ENCODE measurements around the gene COL23A1. TPM values are rescaled to one million over a fixed set of nuclear protein-coding genes. Genes with fewer than 3 reads are reported as not detected.

COL23A1 gene
- total RNA-seq, 1 experiment from 2014 or later = not detected

GRCh38 chr5:178606269-178606668 lies 16.1 kb upstream of the COL23A1 start:
- H3K27ac ChIP-seq (ENCODE audit: low read depth, low read length, poor library complexity, severe bottlenecking) = no peak overlapping the region
- CTCF ChIA-PET = no interaction called here
- no peak for DNase-seq (ENCODE audit: low spot score)
- POLR2A ChIA-PET (ENCODE audit: low non-redundant PET) = no interaction called here
- H3K4me3 ChIP-seq (ENCODE audit: low read depth, low read length, poor library complexity, severe bottlenecking) = no peak overlapping the region
- intact Hi-C loops (cut with micrococcal nuclease; ENCODE audit: unreplicated experiment) = no loop called here
- peaks cover 78% of the 10 kb centered on the region for H3K36me3 ChIP-seq (ENCODE audit: insufficient read depth, low read length, poor library complexity, severe bottlenecking)
- TF ChIP-seq EZH2 (IDR thresholded peaks at IDR 0.05; ENCODE audit: borderline replicate concordance, low read depth, low read length, poor library complexity, severe bottlenecking) (no peak), CTCF (conservative IDR thresholded peaks at IDR 0.05; ENCODE audit: low read depth, low read length) (no peak)
- no peaks in the 10 kb centered on the region for H3K27me3 ChIP-seq (replicated peaks; ENCODE audit: insufficient read depth, low read depth, low read length, poor library complexity)
- H3K9me3 ChIP-seq (ENCODE audit: low read depth, low read length, poor library complexity, severe bottlenecking) = no peaks in the 10 kb centered on the region
- H3K4me1 ChIP-seq (ENCODE audit: insufficient read depth, low read length, poor library complexity, severe bottlenecking) = no peaks in the 10 kb centered on the region
- no TSS peak for BruUV-seq (replicated peaks)

- no peaks in the 10 kb centered on the region for H3K9me3 ChIP-seq (ENCODE audit: low read depth, low read length, poor library complexity, severe bottlenecking)
- H3K27me3 ChIP-seq (replicated peaks; ENCODE audit: insufficient read depth, low read depth, low read length, poor library complexity) = no peaks in the 10 kb centered on the region
- no TSS peak for BruUV-seq (replicated peaks)
- no peak overlapping the region for H3K4me3 ChIP-seq (ENCODE audit: low read depth, low read length, poor library complexity, severe bottlenecking)
- peaks cover 74% of the 10 kb centered on the region for H3K36me3 ChIP-seq (ENCODE audit: insufficient read depth, low read length, poor library complexity, severe bottlenecking)
- DNase-seq (ENCODE audit: low spot score) = no peak
- ChIA-PET CTCF (no interaction called here), POLR2A (ENCODE audit: low non-redundant PET) (no interaction called here)
- TF ChIP-seq CTCF (conservative IDR thresholded peaks at IDR 0.05; ENCODE audit: low read depth, low read length) (no peak), EZH2 (IDR thresholded peaks at IDR 0.05; ENCODE audit: borderline replicate concordance, low read depth, low read length, poor library complexity, severe bottlenecking) (no peak)
- intact Hi-C loops (cut with micrococcal nuclease; ENCODE audit: unreplicated experiment) = no loop called here
- no peaks in the 10 kb centered on the region for H3K4me1 ChIP-seq (ENCODE audit: insufficient read depth, low read length, poor library complexity, severe bottlenecking)
- no peak overlapping the region for H3K27ac ChIP-seq (ENCODE audit: low read depth, low read length, poor library complexity, severe bottlenecking)
These were observed 15.6 kb upstream of the COL23A1 start for GRCh38 chr5:178605788-178606187.

- ChIA-PET POLR2A (ENCODE audit: low non-redundant PET) (no interaction called here), CTCF (no interaction called here)
- Histone ChIP-seq H3K4me3 (ENCODE audit: low read depth, low read length, poor library complexity, severe bottlenecking) (no peak overlapping the region), H3K4me1 (ENCODE audit: insufficient read depth, low read length, poor library complexity, severe bottlenecking) (no peaks in the 10 kb centered on the region), H3K36me3 (ENCODE audit: insufficient read depth, low read length, poor library complexity, severe bottlenecking) (peaks cover 75% of the 10 kb centered on the region), H3K9me3 (ENCODE audit: low read depth, low read length, poor library complexity, severe bottlenecking) (no peaks in the 10 kb centered on the region), H3K27me3 (replicated peaks; ENCODE audit: insufficient read depth, low read depth, low read length, poor library complexity) (no peaks in the 10 kb centered on the region), H3K27ac (ENCODE audit: low read depth, low read length, poor library complexity, severe bottlenecking) (no peak overlapping the region)
- no peak for DNase-seq (ENCODE audit: low spot score)
- TF ChIP-seq CTCF (conservative IDR thresholded peaks at IDR 0.05; ENCODE audit: low read depth, low read length) (no peak), EZH2 (IDR thresholded peaks at IDR 0.05; ENCODE audit: borderline replicate concordance, low read depth, low read length, poor library complexity, severe bottlenecking) (no peak)
- intact Hi-C loops (cut with micrococcal nuclease; ENCODE audit: unreplicated experiment) = no loop called here
- BruUV-seq (replicated peaks) = no TSS peak
These were observed 12.6 kb upstream of the COL23A1 start for GRCh38 chr5:178602752-178603151.
